ENCODE data around the gene STK24. TPM values are rescaled to one million over a fixed set of nuclear protein-coding genes. Genes with fewer than 3 reads are reported as not detected.

Gene STK24
- total and polyA plus RNA-seq, 10 of the 15 experiments (the other 5 are each of a cell fraction or from before 2014, with no cell fraction given), result 7.5 to 115 (median 52.9) TPM

DNA sequence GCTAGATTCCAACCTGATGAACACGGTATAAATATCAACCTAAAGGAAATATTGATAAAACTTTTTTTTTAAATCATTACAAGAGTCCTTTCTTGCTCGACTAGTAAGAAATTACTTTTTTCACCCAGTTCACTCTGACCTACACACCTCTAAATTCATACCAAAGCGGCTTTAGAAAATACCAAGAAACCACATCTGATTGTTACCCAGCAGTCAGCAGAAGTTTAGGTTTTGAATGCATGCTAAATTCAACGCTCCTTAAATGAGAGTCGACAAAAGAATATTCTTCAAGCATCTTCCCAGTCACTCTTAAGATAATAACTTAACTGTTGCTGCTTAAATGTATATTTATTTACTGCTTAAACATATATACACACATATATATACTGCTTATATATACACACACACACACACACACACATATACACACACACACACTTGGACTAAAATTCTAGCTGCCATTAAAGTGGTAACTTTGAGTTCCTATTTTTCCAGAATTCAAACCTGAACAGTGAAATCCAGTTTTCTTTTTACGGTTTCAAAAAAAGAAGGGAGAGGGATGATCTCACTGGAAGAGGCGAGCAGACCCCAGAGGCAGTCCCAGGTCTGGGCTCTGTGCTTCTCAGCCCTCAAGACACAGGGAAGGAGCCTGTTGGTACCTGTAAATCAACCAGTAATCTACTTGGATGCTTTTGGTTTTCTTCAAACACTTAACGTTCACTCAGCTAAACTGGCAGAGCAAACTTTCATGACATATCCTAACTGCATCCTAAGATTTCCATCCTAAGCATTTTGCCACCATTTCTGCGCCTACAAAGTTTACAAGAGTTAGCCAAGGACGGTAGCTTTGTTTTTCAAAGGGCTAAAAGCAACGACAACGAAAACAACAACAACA, 1.7 kb downstream of the STK24 start:
- Histone ChIP-seq H3K4me2 (ENCODE audit: control insufficient read depth, insufficient read depth) (peak overlapping the region; percentile 84), H3K4me3 (peak overlapping the region; percentile 87), H3K27ac (ENCODE audit: control insufficient read depth, insufficient read depth) (peak overlapping the region; percentile 81), H4K20me1 (ENCODE audit: control insufficient read depth, insufficient read depth) (no peaks in the 10 kb centered on the region), H3K79me2 (ENCODE audit: control insufficient read depth, insufficient read depth, low read length) (peaks cover 66% of the 10 kb centered on the region), H3K9me3 (replicated peaks; ENCODE audit: control insufficient read depth, insufficient read depth, low read length) (no peaks in the 10 kb centered on the region), H3K9ac (ENCODE audit: control insufficient read depth, insufficient read depth, low read length) (peak overlapping the region; percentile 90), H3K27me3 (replicated peaks in 1 of 2; ENCODE audit: control insufficient read depth in 2 of 2, insufficient read depth in 2 of 2, low read length in 1 of 2) (no peaks in the 10 kb centered on the region), H3K4me1 (ENCODE audit: control insufficient read depth, insufficient read depth, low read length) (peaks cover 20% of the 10 kb centered on the region), H3K36me3 (ENCODE audit: control insufficient read depth in 2 of 2, insufficient read depth in 2 of 2, low read length in 1 of 2) (no peaks in the 10 kb centered on the region), H2AFZ (ENCODE audit: control insufficient read depth, low read depth, low read length) (no peak overlapping the region)
- ATAC-seq (no peak), DNase-seq (ENCODE audit: low read depth, low spot score) (no peak), FAIRE-seq (no peak)
- TF ChIP-seq, protein P1, sequence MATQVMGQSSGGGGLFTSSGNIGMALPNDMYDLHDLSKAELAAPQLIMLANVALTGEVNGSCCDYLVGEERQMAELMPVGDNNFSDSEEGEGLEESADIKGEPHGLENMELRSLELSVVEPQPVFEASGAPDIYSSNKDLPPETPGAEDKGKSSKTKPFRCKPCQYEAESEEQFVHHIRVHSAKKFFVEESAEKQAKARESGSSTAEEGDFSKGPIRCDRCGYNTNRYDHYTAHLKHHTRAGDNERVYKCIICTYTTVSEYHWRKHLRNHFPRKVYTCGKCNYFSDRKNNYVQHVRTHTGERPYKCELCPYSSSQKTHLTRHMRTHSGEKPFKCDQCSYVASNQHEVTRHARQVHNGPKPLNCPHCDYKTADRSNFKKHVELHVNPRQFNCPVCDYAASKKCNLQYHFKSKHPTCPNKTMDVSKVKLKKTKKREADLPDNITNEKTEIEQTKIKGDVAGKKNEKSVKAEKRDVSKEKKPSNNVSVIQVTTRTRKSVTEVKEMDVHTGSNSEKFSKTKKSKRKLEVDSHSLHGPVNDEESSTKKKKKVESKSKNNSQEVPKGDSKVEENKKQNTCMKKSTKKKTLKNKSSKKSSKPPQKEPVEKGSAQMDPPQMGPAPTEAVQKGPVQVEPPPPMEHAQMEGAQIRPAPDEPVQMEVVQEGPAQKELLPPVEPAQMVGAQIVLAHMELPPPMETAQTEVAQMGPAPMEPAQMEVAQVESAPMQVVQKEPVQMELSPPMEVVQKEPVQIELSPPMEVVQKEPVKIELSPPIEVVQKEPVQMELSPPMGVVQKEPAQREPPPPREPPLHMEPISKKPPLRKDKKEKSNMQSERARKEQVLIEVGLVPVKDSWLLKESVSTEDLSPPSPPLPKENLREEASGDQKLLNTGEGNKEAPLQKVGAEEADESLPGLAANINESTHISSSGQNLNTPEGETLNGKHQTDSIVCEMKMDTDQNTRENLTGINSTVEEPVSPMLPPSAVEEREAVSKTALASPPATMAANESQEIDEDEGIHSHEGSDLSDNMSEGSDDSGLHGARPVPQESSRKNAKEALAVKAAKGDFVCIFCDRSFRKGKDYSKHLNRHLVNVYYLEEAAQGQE (IDR thresholded peaks at IDR 0.05; ENCODE audit: low read depth, low read length), result no peak
- TF ChIP-seq SMAD5 (IDR thresholded peaks at IDR 0.05; ENCODE audit: low read depth), result no peak
- TF ChIP-seq, protein P2, sequence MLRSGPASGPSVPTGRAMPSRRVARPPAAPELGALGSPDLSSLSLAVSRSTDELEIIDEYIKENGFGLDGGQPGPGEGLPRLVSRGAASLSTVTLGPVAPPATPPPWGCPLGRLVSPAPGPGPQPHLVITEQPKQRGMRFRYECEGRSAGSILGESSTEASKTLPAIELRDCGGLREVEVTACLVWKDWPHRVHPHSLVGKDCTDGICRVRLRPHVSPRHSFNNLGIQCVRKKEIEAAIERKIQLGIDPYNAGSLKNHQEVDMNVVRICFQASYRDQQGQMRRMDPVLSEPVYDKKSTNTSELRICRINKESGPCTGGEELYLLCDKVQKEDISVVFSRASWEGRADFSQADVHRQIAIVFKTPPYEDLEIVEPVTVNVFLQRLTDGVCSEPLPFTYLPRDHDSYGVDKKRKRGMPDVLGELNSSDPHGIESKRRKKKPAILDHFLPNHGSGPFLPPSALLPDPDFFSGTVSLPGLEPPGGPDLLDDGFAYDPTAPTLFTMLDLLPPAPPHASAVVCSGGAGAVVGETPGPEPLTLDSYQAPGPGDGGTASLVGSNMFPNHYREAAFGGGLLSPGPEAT (IDR thresholded peaks at IDR 0.05; ENCODE audit: low read depth), result peak; percentile 6; the same call in 1 of the 2 replicates
- TF ChIP-seq, protein P3, sequence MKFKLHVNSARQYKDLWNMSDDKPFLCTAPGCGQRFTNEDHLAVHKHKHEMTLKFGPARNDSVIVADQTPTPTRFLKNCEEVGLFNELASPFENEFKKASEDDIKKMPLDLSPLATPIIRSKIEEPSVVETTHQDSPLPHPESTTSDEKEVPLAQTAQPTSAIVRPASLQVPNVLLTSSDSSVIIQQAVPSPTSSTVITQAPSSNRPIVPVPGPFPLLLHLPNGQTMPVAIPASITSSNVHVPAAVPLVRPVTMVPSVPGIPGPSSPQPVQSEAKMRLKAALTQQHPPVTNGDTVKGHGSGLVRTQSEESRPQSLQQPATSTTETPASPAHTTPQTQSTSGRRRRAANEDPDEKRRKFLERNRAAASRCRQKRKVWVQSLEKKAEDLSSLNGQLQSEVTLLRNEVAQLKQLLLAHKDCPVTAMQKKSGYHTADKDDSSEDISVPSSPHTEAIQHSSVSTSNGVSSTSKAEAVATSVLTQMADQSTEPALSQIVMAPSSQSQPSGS (IDR thresholded peaks at IDR 0.05; ENCODE audit: low read length), result 0 out of 2 replicates have a peak, but pooled peaks have one; percentile 18
- 0 out of 4 replicates have a peak, but pooled peaks of 1 of the 2 experiments have one; percentile 9 for TF ChIP-seq IKZF2 (IDR thresholded peaks at IDR 0.05)
- no peak for TF ChIP-seq FOXK2 (IDR thresholded peaks at IDR 0.05)
- peak; percentile 26; the same call in 1 of the 2 replicates for TF ChIP-seq RUNX3 (IDR thresholded peaks at IDR 0.05; ENCODE audit: low read length)
- no peak for TF ChIP-seq NR2F1 (conservative IDR thresholded peaks at IDR 0.05)
- TF ChIP-seq CBX3 (IDR thresholded peaks at IDR 0.05; ENCODE audit: borderline replicate concordance, low read depth), result no peak
- TF ChIP-seq EZH2 (IDR thresholded peaks at IDR 0.05; ENCODE audit: borderline replicate concordance, control insufficient read depth, low read depth, low read length), result no peak
- in situ Hi-C loops (cut with MboI), result no loop called here
- BruUV-seq (replicated peaks), result no TSS peak
- intact Hi-C loops (cut with micrococcal nuclease; ENCODE audit: unreplicated experiment), result loop anchor here (10.0 kb wide), 1 partner anchor 850 kb away; no protein-coding TSS in a partner anchor
- ChIA-PET RAD21 (ENCODE audit: unreplicated experiment) (interaction anchor here (0.7 to 1.5 kb wide), 5 partner anchors 30 to 92 kb away, joined by 3 to 4 read pairs (median 3); no protein-coding TSS in a partner anchor), CTCF (interaction anchor here (0.6 to 2.0 kb wide), 7 partner anchors 12 to 1140 kb away, joined by 3 to 9 read pairs (median 3); no protein-coding TSS in a partner anchor), SMC1A (ENCODE audit: uncharacterized antibody, unreplicated experiment) (interaction anchor here (0.5 to 1.4 kb wide), 7 partner anchors 8 to 74 kb away, joined by 3 to 6 read pairs (median 3); no protein-coding TSS in a partner anchor), POLR2A (interaction anchor here (0.6 to 1.7 kb wide), 6 partner anchors 11 to 71 kb away, joined by 3 to 5 read pairs (median 4); no protein-coding TSS in a partner anchor)
- 4% methylated on average over 12 of the region's 12 CpGs for WGBS (ENCODE audit: insufficient coverage, insufficient replicate concordance, low lambda C conversion rate, missing lambda C conversion rate)
